ENCODE data around the gene TTC28. TPM values are rescaled to one million over a fixed set of nuclear protein-coding genes. Genes with fewer than 3 reads are reported as not detected.

The TTC28 gene
- total and polyA plus RNA-seq, 2 donors (not counting 1 experiment from before 2014, with no cell fraction given): 8.2 to 31.4 TPM

DNA sequence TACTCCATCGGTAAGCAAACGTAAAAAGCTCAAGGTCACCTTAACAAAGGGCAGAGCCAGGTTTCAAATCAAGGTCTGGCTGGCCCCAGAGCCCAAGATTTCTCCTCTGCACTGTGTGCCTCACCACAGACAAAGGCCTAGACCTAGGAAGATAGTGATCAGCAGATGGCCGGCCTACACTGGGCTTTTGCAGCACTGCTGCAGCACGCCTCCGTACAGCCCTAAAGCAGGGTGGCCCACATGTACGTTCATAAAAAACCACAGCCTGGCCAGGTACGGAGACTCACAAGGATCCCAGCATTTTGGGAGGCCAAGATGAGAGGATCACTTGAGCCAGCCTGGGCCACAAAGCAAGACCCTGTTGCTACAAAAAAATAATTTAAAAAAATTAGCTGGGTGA lies 654.3 kb downstream of the TTC28 start:
- no peak for DNase-seq (ENCODE audit: low read depth in 2 of 2)
- no peak overlapping the region for H3K4me3 ChIP-seq (replicated peaks in 1 of 4; ENCODE audit: control extremely low read depth in 1 of 4, insufficient read depth in 1 of 4, low read depth in 3 of 4, low read length in 4 of 4)
- no peaks in the 10 kb centered on the region for H3K36me3 ChIP-seq (ENCODE audit: control insufficient read depth, insufficient read depth, low read length)
- no peak overlapping the region for H2AFZ ChIP-seq (ENCODE audit: low read length)
- H3K27me3 ChIP-seq (ENCODE audit: control insufficient read depth, insufficient read depth, low read length): no peaks in the 10 kb centered on the region
- TF ChIP-seq EZH2 (IDR thresholded peaks at IDR 0.05; ENCODE audit: low read length, missing control alignments): no peak
- TF ChIP-seq, protein P1, sequence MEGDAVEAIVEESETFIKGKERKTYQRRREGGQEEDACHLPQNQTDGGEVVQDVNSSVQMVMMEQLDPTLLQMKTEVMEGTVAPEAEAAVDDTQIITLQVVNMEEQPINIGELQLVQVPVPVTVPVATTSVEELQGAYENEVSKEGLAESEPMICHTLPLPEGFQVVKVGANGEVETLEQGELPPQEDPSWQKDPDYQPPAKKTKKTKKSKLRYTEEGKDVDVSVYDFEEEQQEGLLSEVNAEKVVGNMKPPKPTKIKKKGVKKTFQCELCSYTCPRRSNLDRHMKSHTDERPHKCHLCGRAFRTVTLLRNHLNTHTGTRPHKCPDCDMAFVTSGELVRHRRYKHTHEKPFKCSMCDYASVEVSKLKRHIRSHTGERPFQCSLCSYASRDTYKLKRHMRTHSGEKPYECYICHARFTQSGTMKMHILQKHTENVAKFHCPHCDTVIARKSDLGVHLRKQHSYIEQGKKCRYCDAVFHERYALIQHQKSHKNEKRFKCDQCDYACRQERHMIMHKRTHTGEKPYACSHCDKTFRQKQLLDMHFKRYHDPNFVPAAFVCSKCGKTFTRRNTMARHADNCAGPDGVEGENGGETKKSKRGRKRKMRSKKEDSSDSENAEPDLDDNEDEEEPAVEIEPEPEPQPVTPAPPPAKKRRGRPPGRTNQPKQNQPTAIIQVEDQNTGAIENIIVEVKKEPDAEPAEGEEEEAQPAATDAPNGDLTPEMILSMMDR (conservative IDR thresholded peaks at IDR 0.05 in 1 of 2, IDR thresholded peaks at IDR 0.05 in 1 of 2; ENCODE audit: low read depth in 1 of 2, low read length in 2 of 2): no peak
- H3K4me2 ChIP-seq (ENCODE audit: extremely low read depth, insufficient read depth, low read length): no peak overlapping the region
- peaks cover 14% of the 10 kb centered on the region for H3K4me1 ChIP-seq (ENCODE audit: control insufficient read depth, extremely low read depth, insufficient read depth, low read length)
- H3K9ac ChIP-seq (ENCODE audit: insufficient read depth, low read length): no peak overlapping the region
- H3K79me2 ChIP-seq (ENCODE audit: control insufficient read depth, insufficient read depth, low read length): no peaks in the 10 kb centered on the region
- no peaks in the 10 kb centered on the region for H4K20me1 ChIP-seq (ENCODE audit: control insufficient read depth, extremely low read depth, insufficient read depth, low read length)
- no peaks in the 10 kb centered on the region for H3K9me3 ChIP-seq (ENCODE audit: control insufficient read depth, insufficient read depth, low read depth, low read length)
- H3K27ac ChIP-seq (ENCODE audit: insufficient read depth, low read length): no peak overlapping the region

GRCh38 chr22:28024422-28024888 lies 655.2 kb downstream of the TTC28 start:
- H3K4me2 ChIP-seq (ENCODE audit: extremely low read depth, insufficient read depth, low read length): no peak overlapping the region
- H3K27ac ChIP-seq (ENCODE audit: insufficient read depth, low read length): no peak overlapping the region
- no peak for DNase-seq (ENCODE audit: low read depth in 2 of 2)
- H3K27me3 ChIP-seq (ENCODE audit: control insufficient read depth, insufficient read depth, low read length): no peaks in the 10 kb centered on the region
- no peaks in the 10 kb centered on the region for H3K9me3 ChIP-seq (ENCODE audit: control insufficient read depth, insufficient read depth, low read depth, low read length)
- H3K9ac ChIP-seq (ENCODE audit: insufficient read depth, low read length): no peak overlapping the region
- TF ChIP-seq EZH2 (IDR thresholded peaks at IDR 0.05; ENCODE audit: low read length, missing control alignments): no peak
- H2AFZ ChIP-seq (ENCODE audit: low read length): no peak overlapping the region
- H3K4me3 ChIP-seq (replicated peaks in 1 of 4; ENCODE audit: control extremely low read depth in 1 of 4, insufficient read depth in 1 of 4, low read depth in 3 of 4, low read length in 4 of 4): no peak overlapping the region
- no peaks in the 10 kb centered on the region for H4K20me1 ChIP-seq (ENCODE audit: control insufficient read depth, extremely low read depth, insufficient read depth, low read length)
- no peaks in the 10 kb centered on the region for H3K79me2 ChIP-seq (ENCODE audit: control insufficient read depth, insufficient read depth, low read length)
- H3K36me3 ChIP-seq (ENCODE audit: control insufficient read depth, insufficient read depth, low read length): no peaks in the 10 kb centered on the region
- H3K4me1 ChIP-seq (ENCODE audit: control insufficient read depth, extremely low read depth, insufficient read depth, low read length): peaks cover 12% of the 10 kb centered on the region

DNA sequence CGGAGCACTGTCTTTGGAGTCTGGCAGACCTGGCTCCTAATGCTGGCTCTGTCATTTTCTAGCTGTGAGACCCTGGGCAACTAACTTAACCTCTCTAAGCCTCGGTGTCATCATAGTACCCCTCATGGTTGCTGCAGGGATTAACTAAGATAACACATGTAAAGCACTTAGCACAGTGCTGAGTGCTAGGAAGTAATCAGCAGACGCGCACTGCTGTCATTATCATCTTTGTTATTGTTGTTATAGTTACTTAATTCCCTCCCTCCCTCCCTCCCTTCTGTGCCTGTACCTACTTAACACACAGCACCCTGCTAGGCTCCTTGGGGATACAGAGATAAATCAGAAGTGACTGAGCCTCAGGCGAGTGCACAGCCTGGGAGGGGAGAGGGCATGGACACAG lies 655.9 kb downstream of the TTC28 start:
- no peaks in the 10 kb centered on the region for H3K27me3 ChIP-seq (ENCODE audit: control insufficient read depth, insufficient read depth, low read length)
- H3K4me2 ChIP-seq (ENCODE audit: extremely low read depth, insufficient read depth, low read length): no peak overlapping the region
- peaks cover 7% of the 10 kb centered on the region for H3K4me1 ChIP-seq (ENCODE audit: control insufficient read depth, extremely low read depth, insufficient read depth, low read length)
- no peak overlapping the region for H3K9ac ChIP-seq (ENCODE audit: insufficient read depth, low read length)
- H3K4me3 ChIP-seq (replicated peaks in 1 of 4; ENCODE audit: control extremely low read depth in 1 of 4, insufficient read depth in 1 of 4, low read depth in 3 of 4, low read length in 4 of 4): no peak overlapping the region
- H3K79me2 ChIP-seq (ENCODE audit: control insufficient read depth, insufficient read depth, low read length): no peaks in the 10 kb centered on the region
- H2AFZ ChIP-seq (ENCODE audit: low read length): no peak overlapping the region
- no peak overlapping the region for H3K27ac ChIP-seq (ENCODE audit: insufficient read depth, low read length)
- no peaks in the 10 kb centered on the region for H3K9me3 ChIP-seq (ENCODE audit: control insufficient read depth, insufficient read depth, low read depth, low read length)
- H3K36me3 ChIP-seq (ENCODE audit: control insufficient read depth, insufficient read depth, low read length): no peaks in the 10 kb centered on the region
- no peak for DNase-seq (ENCODE audit: low read depth in 2 of 2)
- no peaks in the 10 kb centered on the region for H4K20me1 ChIP-seq (ENCODE audit: control insufficient read depth, extremely low read depth, insufficient read depth, low read length)
- no peak for TF ChIP-seq EZH2 (IDR thresholded peaks at IDR 0.05; ENCODE audit: low read length, missing control alignments)
- TF ChIP-seq, protein P1 (conservative IDR thresholded peaks at IDR 0.05 in 1 of 2, IDR thresholded peaks at IDR 0.05 in 1 of 2; ENCODE audit: low read depth in 1 of 2, low read length in 2 of 2): no peak
